HepG2 (cell line): ENCODE results near the gene NLRX1. TPM values are rescaled to one million over a fixed set of nuclear protein-coding genes. Genes with fewer than 3 reads are reported as not detected.

Source experiments
- ATAC-seq: fragments of 200-7000 bp; cut with Tn5 transposase; 3 replicates; pipeline ENCODE4 v1.9.1; 2020; ENCODE audit warnings: mild to moderate bottlenecking, moderate library complexity
- BruUV-seq: library from RNA; stranded (reverse); fragments of 400-500 nt; replicated peaks from 2 replicates; lab custom pipeline; 2021; lab: Mats Ljungman, UMichigan
- CTCF ChIA-PET: fragments of 300-600 bp; formaldehyde crosslinking; extraction: SDS; loops from one replicate; lab custom pipeline; 2021; ENCODE audit warnings: low total read pairs, inconsistent platforms, low intra/inter-chr PET ratio; lab: Yijun Ruan, JAX
- POLR2A ChIA-PET: fragments of 350-600 bp; sonication (Branson Sonifier 250); formaldehyde crosslinking; loops from one replicate; lab custom pipeline; 2020; ENCODE audit warnings: antibody characterized with exemption, inconsistent platforms; lab: Yijun Ruan, JAX
- DNase-seq: peaks from one replicate; pipeline ENCODE4 v3.0.0-alpha.2; 2015; ENCODE audit warnings: low spot score
- FAIRE-seq: peaks from 3 replicates; lab custom pipeline; 2011; peaks lifted over from hg19 to GRCh38; lab: Jason Lieb, UNC
- H2AFZ ChIP-seq: one replicate; pipeline ENCODE4 v1.6.1; 2011; ENCODE audit warnings: low read length, inconsistent platforms
- H3K27ac ChIP-seq: fragments of 300-600 bp; 3 replicates; pipeline ENCODE4 v1.8.0; 2011; ENCODE audit warnings: mixed run types, mild to moderate bottlenecking, mixed read lengths, low read length, inconsistent platforms; ENCODE audit not compliant: insufficient read depth; ENCODE audit errors: extremely low read length
- H3K27me3 ChIP-seq, 2 experiments: fragments of 200-600 bp in 1 of 2; 2 replicates in 1 of 2; 3 replicates in 1 of 2; pipeline versions ENCODE4 v1.6.0 to v1.8.0; 2011; ENCODE audit warnings: low read length in 2 of 2, mild to moderate bottlenecking in 2 of 2, moderate library complexity in 2 of 2, inconsistent platforms in 1 of 2; ENCODE audit not compliant: insufficient read depth in 2 of 2, control insufficient read depth in 1 of 2
- H3K36me3 ChIP-seq, 2 experiments: fragments of 200-600 bp in 1 of 2; replicated peaks in 1 of 2; 2 replicates in 1 of 2; 3 replicates in 1 of 2; pipeline versions ENCODE4 v1.5.1 to v1.8.0; 2011; ENCODE audit warnings: low read length in 2 of 2, inconsistent platforms in 1 of 2; ENCODE audit not compliant: insufficient read depth in 2 of 2, control insufficient read depth in 1 of 2
- H3K4me1 ChIP-seq: 2 replicates; pipeline ENCODE4 v1.5.1; 2012; ENCODE audit warnings: low read length, inconsistent platforms; ENCODE audit not compliant: insufficient read depth
- H3K4me2 ChIP-seq: 2 replicates; pipeline ENCODE4 v1.6.0; 2011; ENCODE audit warnings: low read depth, low read length, inconsistent platforms
- H3K4me3 ChIP-seq, 3 experiments: fragments of 200-600 bp in 1 of 3; sonication (generic), shearing (Covaris generic) in 1 of 3; replicated peaks in 1 of 3; 2 replicates each; pipeline ENCODE4 v1.5.1; 2011 to 2016; ENCODE audit warnings: low read length in 3 of 3, inconsistent platforms in 2 of 3, low read depth in 2 of 3, mild to moderate bottlenecking in 2 of 3, control low read depth in 1 of 3, mixed read lengths in 1 of 3; ENCODE audit not compliant: insufficient read depth in 1 of 3
- H3K79me2 ChIP-seq: one replicate; pipeline ENCODE4 v1.6.1; 2011; ENCODE audit warnings: low read length, inconsistent platforms; ENCODE audit not compliant: insufficient read depth
- H3K9ac ChIP-seq: 2 replicates; pipeline ENCODE4 v1.6.0; 2011; ENCODE audit warnings: mild to moderate bottlenecking, low read depth, low read length, inconsistent platforms; ENCODE audit not compliant: insufficient read depth
- H3K9me3 ChIP-seq: 2 replicates; pipeline ENCODE4 v1.5.1; 2012; ENCODE audit warnings: mild to moderate bottlenecking, low read length
- H4K20me1 ChIP-seq: 2 replicates; pipeline ENCODE4 v1.6.0; 2011; ENCODE audit warnings: inconsistent platforms, mild to moderate bottlenecking, low read length, moderate library complexity; ENCODE audit not compliant: insufficient read depth
- ELF3 ChIP-seq: IDR thresholded peaks from 2 replicates; pipeline ENCODE4 v1.6.1; 2016; ENCODE audit warnings: missing genetic modification reagents, missing compliant biosample characterization
- NCOA2 ChIP-seq: sonication (generic); formaldehyde crosslinking; IDR thresholded peaks from 2 replicates; pipeline ENCODE4 v1.8.0; 2022; ENCODE audit warnings: inconsistent platforms
- ZNF10 ChIP-seq: sonication (generic); formaldehyde crosslinking; IDR thresholded peaks from 2 replicates; pipeline ENCODE4 v1.4.0; 2020; ENCODE audit warnings: mild to moderate bottlenecking, low read depth, missing genetic modification reagents, borderline replicate concordance
- ZNF572 ChIP-seq: sonication (generic); formaldehyde crosslinking; IDR thresholded peaks from 2 replicates; pipeline ENCODE4 v1.5.1; 2020; ENCODE audit warnings: mild to moderate bottlenecking, missing genetic modification reagents
- WGBS: methylation state at CpG from one replicate; pipeline ENCODE4 v1.1.6; 2017; ENCODE audit warnings: low lambda C conversion rate; 5-methylcytosine and 5-hydroxymethylcytosine counted together
- in situ Hi-C: cut with HindIII; loops from 2 replicates; pipeline ENCODE4 v1.10.0; 2017; ENCODE audit warnings: low pct_unique_long_range_greater_than_20kb; ENCODE audit not compliant: extremely low pct_ligation_motif_present
- intact Hi-C: fragments of 100-400 bp; cut with micrococcal nuclease; formaldehyde crosslinking; loops from one replicate; pipeline ENCODE4 v1.10.0; 2022; ENCODE audit not compliant: unreplicated experiment
- polyA plus RNA-seq, 8 experiments: library from polyadenylated mRNA; depleted of rRNA in 3 of 8; stranded (reverse) in 7 of 8; unstranded in 1 of 8; fragments of >200 nt; fragmentation: Illumina TruSeq in 4 of 8; extraction: Trizol in 4 of 8; gene quantifications; 2 replicates each; pipeline versions ENCODE4 v1.2.1 to v1.2.3, GENCODE V29; 2011 to 2016; ENCODE audit warnings: low read depth in 4 of 8, missing spikeins in 1 of 8, mixed read lengths in 1 of 8; ENCODE audit not compliant: insufficient read depth in 1 of 8
- total RNA-seq, 5 experiments: library from RNA; depleted of rRNA; stranded (reverse); fragments of >200 nt; fragmentation: Illumina TruSeq; extraction: Trizol; gene quantifications; 2 replicates each; pipeline ENCODE4 v1.2.3, GENCODE V29; 2016; ENCODE audit warnings: low read depth in 1 of 5
- TF ChIP-seq, protein P1 (sequence below): sonication (generic); formaldehyde crosslinking; IDR thresholded peaks from 2 replicates; pipeline ENCODE4 v1.5.1; 2020; ENCODE audit warnings: mild to moderate bottlenecking, missing genetic modification reagents, moderate library complexity

The NLRX1 gene
- total and polyA plus RNA-seq, 2 of the 13 experiments (the other 11 are each of a cell fraction or from before 2014, with no cell fraction given) = 8.7 to 11.0 TPM

DNA sequence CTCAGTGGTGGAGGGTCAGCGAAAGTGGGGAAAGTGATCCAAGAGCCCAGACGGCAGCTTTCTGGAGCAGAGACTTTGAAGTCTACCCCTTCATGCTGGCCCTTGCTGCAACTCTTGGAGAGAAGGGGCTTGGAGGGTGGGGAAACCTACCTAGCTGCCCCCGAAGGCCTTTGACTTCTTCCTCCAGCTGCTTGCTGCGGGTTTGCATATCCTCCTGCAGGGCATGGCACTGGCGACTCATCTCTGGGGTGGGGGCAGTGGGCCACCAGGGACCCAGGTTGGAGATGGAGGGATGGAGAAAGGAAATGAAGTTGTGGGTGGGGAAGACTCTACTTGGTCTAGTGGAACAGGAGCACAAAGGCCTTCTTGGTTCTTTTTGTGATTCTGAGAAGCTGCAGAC lies 24.5 kb downstream of the NLRX1 start:
- FAIRE-seq (no peak), ATAC-seq (no peak), DNase-seq (no peak)
- no TSS peak for BruUV-seq
- H3K4me1 ChIP-seq = peaks cover 40% of the 10 kb centered on the region
- no peak overlapping the region for H2AFZ ChIP-seq
- no peaks in the 10 kb centered on the region for H4K20me1 ChIP-seq
- H3K4me2 ChIP-seq = no peak overlapping the region
- TF ChIP-seq, protein P1, sequence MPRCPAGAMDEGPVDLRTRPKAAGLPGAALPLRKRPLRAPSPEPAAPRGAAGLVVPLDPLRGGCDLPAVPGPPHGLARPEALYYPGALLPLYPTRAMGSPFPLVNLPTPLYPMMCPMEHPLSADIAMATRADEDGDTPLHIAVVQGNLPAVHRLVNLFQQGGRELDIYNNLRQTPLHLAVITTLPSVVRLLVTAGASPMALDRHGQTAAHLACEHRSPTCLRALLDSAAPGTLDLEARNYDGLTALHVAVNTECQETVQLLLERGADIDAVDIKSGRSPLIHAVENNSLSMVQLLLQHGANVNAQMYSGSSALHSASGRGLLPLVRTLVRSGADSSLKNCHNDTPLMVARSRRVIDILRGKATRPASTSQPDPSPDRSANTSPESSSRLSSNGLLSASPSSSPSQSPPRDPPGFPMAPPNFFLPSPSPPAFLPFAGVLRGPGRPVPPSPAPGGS (CRISPR knock-in tag) = no peak
- TF ChIP-seq ZNF10 (CRISPR knock-in tag) = no peak
- ChIA-PET POLR2A (interaction anchor here (0.8 kb wide), 1 partner anchor 24 kb away, joined by 4 read pairs; no protein-coding TSS in a partner anchor), CTCF (no interaction called here)
- in situ Hi-C loops = loop anchor here (10.0 kb wide), 1 partner anchor 282 kb away; no protein-coding TSS in a partner anchor
- no peaks in the 10 kb centered on the region for H3K36me3 ChIP-seq
- H3K9ac ChIP-seq = no peak overlapping the region
- no peak overlapping the region for H3K4me3 ChIP-seq
- H3K79me2 ChIP-seq = no peaks in the 10 kb centered on the region
- peaks cover 3 to 16% of the 10 kb centered on the region in 2 experiments for H3K27me3 ChIP-seq
- intact Hi-C loops = loop anchor here (1.0 kb wide), 1 partner anchor 9 kb away; no protein-coding TSS in a partner anchor
- H3K27ac ChIP-seq = no peak overlapping the region
- WGBS = 54% methylated on average over 5 of the region's 5 CpGs
- no peaks in the 10 kb centered on the region for H3K9me3 ChIP-seq

GRCh38 chr11:119193626-119194025 lies 25.1 kb downstream of the NLRX1 start:
- Histone ChIP-seq H3K4me2 (no peak overlapping the region), H3K79me2 (no peaks in the 10 kb centered on the region), H3K4me3 (no peak overlapping the region)
- in situ Hi-C loops = loop anchor here (10.0 kb wide), 1 partner anchor 281 kb away; no protein-coding TSS in a partner anchor
- TF ChIP-seq ELF3 (no peak), ZNF572 (CRISPR knock-in tag) (no peak), NCOA2 (CRISPR knock-in tag) (no peak)
- TF ChIP-seq, all 625 proteins: peak for 0
- no TSS peak for BruUV-seq
- Histone ChIP-seq H4K20me1 (no peaks in the 10 kb centered on the region), H3K27ac (no peak overlapping the region), H3K4me1 (peaks cover 40% of the 10 kb centered on the region), H3K9ac (no peak overlapping the region), H3K36me3 (no peaks in the 10 kb centered on the region), H3K9me3 (no peaks in the 10 kb centered on the region), H2AFZ (no peak overlapping the region), H3K27me3 (peaks cover 3 to 16% of the 10 kb centered on the region in 2 experiments)
- intact Hi-C loops = loop anchor here (1.0 kb wide), 1 partner anchor 9 kb away; no protein-coding TSS in a partner anchor
- 22% methylated on average over 10 of the region's 10 CpGs for WGBS
- ChIA-PET CTCF (no interaction called here), POLR2A (interaction anchor here (0.8 kb wide), 1 partner anchor 25 kb away, joined by 4 read pairs; no protein-coding TSS in a partner anchor)
- DNase-seq = no peak
- no peak for FAIRE-seq
- no peak for ATAC-seq
